Subcutaneous abdominal adipose tissue (tissue), 5 donors: ENCODE data around the gene CCN5.

Experiments used
- H3K27ac ChIP-seq: one replicate; pipeline ENCODE4 v1.7.0; 2013; ENCODE audit warnings: low read depth, mild to moderate bottlenecking, inconsistent platforms, low read length, moderate library complexity
- H3K27me3 ChIP-seq, 5 donors: one replicate each; pipeline ENCODE4 v1.7.0; 2013; ENCODE audit warnings: low read length in 5 of 5, inconsistent platforms in 1 of 5; ENCODE audit not compliant: control insufficient read depth in 5 of 5, insufficient read depth in 4 of 5
- H3K36me3 ChIP-seq, 5 donors: one replicate each; pipeline ENCODE4 v1.7.0; 2013; ENCODE audit warnings: low read length in 5 of 5; ENCODE audit not compliant: control insufficient read depth in 5 of 5, insufficient read depth in 5 of 5
- H3K4me1 ChIP-seq, 5 donors: one replicate each; pipeline ENCODE4 v1.7.0; 2013; ENCODE audit warnings: low read length in 5 of 5, mild to moderate bottlenecking in 3 of 5, moderate library complexity in 1 of 5; ENCODE audit not compliant: control insufficient read depth in 5 of 5, insufficient read depth in 5 of 5
- H3K4me3 ChIP-seq, 5 donors: one replicate each; pipeline ENCODE4 v1.7.0; 2013; ENCODE audit warnings: low read length in 5 of 5, low read depth in 1 of 5
- H3K9ac ChIP-seq, 5 donors: one replicate each; pipeline ENCODE4 v1.7.0; 2013; ENCODE audit warnings: low read length in 5 of 5, mild to moderate bottlenecking in 4 of 5, moderate library complexity in 3 of 5
- H3K9me3 ChIP-seq, 5 donors: one replicate each; pipeline ENCODE4 v1.7.0; 2013; ENCODE audit warnings: low read length in 5 of 5; ENCODE audit not compliant: control insufficient read depth in 5 of 5
- donor health status: healthy.
- donor health status: healthy.
- donor health status: healthy.
- donor health status: healthy.
- donor health status: healthy.

Gene CCN5

DNA sequence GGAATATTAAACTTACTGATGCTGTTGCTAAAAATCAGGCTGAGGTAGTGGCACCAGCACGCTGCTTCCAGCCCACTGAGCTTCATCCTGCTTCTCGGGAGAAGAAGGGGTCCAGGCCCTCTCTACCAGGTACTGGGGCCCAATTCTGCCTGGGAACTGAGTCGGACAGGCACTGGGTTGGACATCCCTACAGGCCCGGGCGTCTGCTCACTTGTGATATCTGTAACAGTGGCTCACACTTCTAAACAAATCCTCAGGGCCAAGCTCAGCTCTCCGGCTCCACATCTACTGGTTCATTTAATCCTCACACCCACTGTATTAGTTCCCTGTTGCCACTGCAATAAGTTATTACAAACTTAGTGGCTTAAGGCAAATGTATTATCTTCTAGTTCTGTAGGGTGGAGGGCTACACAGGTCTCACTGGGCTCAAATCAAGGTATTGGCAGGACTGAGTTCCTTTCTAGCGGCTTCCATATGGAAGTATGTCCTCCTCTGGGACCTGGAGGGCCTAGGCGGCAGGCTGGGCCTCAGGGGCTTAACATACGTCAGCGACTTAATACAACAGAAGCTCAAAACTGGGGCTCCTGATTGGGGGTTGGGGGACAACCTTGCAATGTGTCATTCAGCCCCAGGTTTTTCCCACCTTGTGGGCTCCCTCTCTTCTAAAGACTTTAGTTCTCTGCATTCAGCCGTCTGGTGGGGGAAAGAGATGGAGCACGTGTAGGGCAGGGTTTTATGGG lies 28.9 kb downstream of the CCN5 start:
- peaks cover 0 to 9% (median 0%) of the 10 kb centered on the region in 5 donors for H3K27me3 ChIP-seq
- H3K9ac ChIP-seq = no peak overlapping the region
- no peak overlapping the region for H3K4me3 ChIP-seq
- no peaks in the 10 kb centered on the region for H3K36me3 ChIP-seq
- peaks cover 4 to 58% (median 50%) of the 10 kb centered on the region in 5 donors for H3K4me1 ChIP-seq
- no peaks in the 10 kb centered on the region for H3K9me3 ChIP-seq
- H3K27ac ChIP-seq = no peak overlapping the region

DNA sequence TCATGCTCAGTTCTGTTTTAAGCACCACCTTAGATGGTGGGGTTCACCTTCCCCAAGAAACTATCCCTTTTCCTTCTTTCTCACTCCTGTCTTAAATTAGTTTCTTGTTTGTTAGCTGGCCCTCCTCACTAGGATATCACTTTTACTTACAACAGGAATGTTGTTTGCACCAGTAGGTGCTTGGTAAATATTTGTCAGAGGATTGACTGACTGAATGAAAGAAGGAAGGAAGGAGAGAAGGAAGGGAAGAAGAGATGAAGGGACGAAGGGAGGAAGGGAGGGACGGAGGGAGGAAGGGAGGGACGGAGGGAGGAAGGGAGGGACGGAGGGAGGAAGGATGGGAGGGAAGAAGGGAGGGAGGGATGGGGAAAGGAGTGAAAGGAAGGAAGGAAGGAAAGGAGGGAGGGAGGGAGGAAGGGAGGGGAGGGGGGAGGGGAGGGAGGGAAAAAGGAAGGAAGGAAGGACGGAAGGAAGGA lies 30.0 kb downstream of the CCN5 start:
- Histone ChIP-seq H3K4me1 (peaks cover 3 to 50% (median 43%) of the 10 kb centered on the region in 5 donors), H3K9me3 (no peaks in the 10 kb centered on the region), H3K27me3 (peaks cover 0 to 20% (median 4%) of the 10 kb centered on the region in 5 donors), H3K4me3 (peak overlapping the region in 3 of 5 donors; percentile 59 to 66 (median 65)), H3K36me3 (no peaks in the 10 kb centered on the region), H3K27ac (no peak overlapping the region), H3K9ac (peak overlapping the region in 1 of 5 donors; percentile 3)

DNA sequence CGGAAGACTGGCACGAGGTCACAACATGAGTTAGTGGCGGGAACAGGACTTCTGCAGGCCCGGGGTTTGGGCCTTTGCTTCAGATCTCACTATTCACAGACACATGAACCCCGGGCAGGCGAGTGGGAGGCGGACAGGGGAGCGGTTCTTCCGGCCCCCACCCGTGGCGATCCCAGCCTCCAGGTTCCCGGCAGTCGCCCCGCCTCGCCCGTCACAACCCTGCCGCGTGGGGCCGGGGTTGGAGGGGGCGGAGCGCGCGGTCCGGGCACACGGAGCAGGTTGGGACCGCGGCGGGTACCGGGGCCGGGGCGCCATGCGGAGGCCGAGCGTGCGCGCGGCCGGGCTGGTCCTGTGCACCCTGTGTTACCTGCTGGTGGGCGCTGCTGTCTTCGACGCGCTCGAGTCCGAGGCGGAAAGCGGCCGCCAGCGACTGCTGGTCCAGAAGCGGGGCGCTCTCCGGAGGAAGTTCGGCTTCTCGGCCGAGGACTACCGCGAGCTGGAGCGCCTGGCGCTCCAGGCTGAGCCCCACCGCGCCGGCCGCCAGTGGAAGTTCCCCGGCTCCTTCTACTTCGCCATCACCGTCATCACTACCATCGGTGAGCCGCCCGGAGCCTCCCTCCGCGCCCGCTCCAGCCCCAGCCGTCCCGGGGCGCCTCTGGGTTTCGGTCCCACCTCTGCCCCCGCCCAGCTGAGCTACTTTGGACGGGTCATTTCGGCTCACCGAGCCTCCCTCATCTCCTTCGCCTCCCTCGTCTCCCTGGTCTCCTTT lies 30.6 kb downstream of the CCN5 start, which contains the start of gene KCNK15:
Gene KCNK15 (plus strand): TSS at position 268 of the 769 bp plus-strand sequence. CDS start 46 bp downstream, at position 314.
- Histone ChIP-seq H3K27ac (no peak within 1 kb of the TSS), H3K36me3 (no peaks in the 10 kb centered on the region), H3K27me3 (peaks cover 0 to 23% (median 9%) of the 10 kb centered on the region in 5 donors), H3K9ac (peak within 1 kb of the TSS; percentile 3 to 76 (median 59)), H3K9me3 (no peaks in the 10 kb centered on the region), H3K4me3 (peak within 1 kb of the TSS; percentile 56 to 68 (median 65)), H3K4me1 (peaks cover 3 to 50% (median 45%) of the 10 kb centered on the region in 5 donors)

DNA sequence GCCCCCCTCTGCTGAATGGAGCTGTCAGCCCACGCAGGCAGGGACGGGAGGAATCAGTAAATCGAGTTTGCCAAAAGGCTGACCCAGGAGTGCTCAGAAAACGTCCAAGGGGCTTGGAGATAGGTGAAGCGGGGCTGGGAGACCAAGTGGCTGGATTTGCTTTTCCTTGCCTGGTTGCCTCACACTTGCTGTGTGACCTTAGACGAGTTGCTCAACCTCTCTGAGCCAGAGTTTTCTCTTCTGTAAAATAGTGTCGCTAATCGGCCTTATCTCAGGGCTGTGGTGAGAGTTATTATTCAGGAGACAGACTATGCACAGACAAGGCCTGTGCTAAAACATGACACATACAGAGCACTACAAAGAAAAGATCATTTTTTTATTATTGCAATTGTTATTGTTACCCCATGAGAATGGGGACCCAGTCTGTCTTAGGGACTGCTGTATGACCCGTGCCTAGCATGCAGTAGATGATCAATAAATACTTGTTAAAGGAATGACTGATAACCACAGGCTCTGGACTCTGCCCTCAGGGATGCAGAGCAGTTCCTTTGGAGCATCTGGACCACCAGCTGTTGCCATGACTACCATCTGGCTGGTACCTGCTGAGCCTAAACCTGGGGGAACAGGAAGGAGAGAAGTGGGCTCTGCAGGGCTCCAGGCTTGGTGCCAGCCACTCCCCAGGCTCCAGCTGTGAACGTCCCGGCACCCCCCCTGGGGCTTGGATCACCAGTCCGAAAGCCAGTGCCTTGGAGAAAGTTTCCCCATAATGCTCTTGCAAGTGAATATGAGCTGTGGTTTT lies 31.4 kb downstream of the CCN5 start:
- peak overlapping the region in 4 of 5 donors; percentile 26 to 76 (median 61) for H3K9ac ChIP-seq
- H3K27me3 ChIP-seq = peaks cover 0 to 29% (median 17%) of the 10 kb centered on the region in 5 donors
- no peak overlapping the region for H3K27ac ChIP-seq
- H3K36me3 ChIP-seq = no peaks in the 10 kb centered on the region
- H3K9me3 ChIP-seq = no peaks in the 10 kb centered on the region
- peak overlapping the region; percentile 56 to 68 (median 65) for H3K4me3 ChIP-seq
- peaks cover 3 to 45% (median 42%) of the 10 kb centered on the region in 5 donors for H3K4me1 ChIP-seq

DNA sequence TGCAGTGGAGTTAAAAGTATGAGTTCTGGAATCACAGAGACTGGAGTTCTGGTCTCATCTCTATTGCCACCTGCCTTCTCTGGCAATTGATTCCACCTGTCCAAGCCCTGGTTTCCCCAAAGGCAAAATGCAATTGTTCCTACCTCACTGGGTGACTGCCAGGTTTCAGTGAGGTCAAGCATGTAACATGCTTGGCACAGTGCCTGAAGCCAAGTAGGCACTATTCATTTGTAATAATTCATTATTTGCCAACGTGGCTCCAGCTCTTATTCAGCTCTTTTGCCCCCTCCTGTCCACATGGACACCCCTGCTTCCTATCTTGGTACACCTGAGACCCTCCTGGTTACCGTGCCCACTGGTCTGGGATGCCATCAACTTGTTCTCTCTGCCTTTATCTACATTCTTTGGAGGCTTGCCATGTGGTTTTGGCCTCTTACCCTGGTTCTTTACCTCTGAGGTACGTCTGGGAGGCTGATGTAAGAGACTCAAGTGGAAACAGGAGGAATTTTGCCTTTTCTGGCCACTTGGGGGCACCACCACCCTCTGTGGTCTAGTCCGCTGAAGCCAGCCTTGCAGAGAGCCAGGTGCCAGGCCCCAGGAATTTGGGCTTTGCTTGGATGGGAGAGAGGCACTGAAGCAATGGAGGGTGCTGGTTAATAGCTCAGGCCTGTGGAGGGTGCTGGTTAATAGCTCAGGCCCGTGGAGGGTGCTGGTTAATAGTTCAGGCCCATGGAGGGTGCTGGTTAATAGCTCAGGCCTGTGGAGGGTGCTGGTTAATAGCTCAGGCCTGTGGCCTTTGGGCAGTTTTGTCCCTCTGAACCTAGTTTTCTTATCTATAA lies 32.2 kb downstream of the CCN5 start:
- Histone ChIP-seq H3K27ac (no peak overlapping the region), H3K36me3 (no peaks in the 10 kb centered on the region), H3K27me3 (peaks cover 0 to 34% (median 24%) of the 10 kb centered on the region in 5 donors), H3K9me3 (no peaks in the 10 kb centered on the region), H3K4me1 (peaks cover 3 to 38% (median 37%) of the 10 kb centered on the region in 5 donors), H3K4me3 (peak overlapping the region in 1 of 5 donors; percentile 8), H3K9ac (no peak overlapping the region)

DNA sequence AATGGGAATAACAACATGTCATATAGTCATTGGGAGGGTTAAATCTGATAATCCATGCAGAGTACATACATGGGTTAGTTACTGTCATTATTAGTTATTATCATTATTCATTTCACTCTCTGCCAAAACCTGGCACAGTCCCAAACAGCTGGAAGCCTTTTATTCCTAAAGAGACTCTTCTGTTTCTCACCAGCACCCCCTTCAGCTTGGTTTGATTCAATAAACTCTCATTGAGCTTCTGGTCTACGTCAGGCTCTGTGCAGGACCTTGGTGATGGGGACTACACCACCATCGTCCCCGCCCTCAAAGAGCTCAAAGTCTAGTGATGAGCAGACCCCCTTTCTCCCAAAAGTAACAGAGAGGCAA lies 32.8 kb downstream of the CCN5 start:
- no peaks in the 10 kb centered on the region for H3K9me3 ChIP-seq
- no peak overlapping the region for H3K27ac ChIP-seq
- no peaks in the 10 kb centered on the region for H3K36me3 ChIP-seq
- no peak overlapping the region for H3K9ac ChIP-seq
- peaks cover 3 to 38% (median 36%) of the 10 kb centered on the region in 5 donors for H3K4me1 ChIP-seq
- H3K4me3 ChIP-seq = no peak overlapping the region
- H3K27me3 ChIP-seq = peaks cover 5 to 34% (median 24%) of the 10 kb centered on the region in 5 donors

DNA sequence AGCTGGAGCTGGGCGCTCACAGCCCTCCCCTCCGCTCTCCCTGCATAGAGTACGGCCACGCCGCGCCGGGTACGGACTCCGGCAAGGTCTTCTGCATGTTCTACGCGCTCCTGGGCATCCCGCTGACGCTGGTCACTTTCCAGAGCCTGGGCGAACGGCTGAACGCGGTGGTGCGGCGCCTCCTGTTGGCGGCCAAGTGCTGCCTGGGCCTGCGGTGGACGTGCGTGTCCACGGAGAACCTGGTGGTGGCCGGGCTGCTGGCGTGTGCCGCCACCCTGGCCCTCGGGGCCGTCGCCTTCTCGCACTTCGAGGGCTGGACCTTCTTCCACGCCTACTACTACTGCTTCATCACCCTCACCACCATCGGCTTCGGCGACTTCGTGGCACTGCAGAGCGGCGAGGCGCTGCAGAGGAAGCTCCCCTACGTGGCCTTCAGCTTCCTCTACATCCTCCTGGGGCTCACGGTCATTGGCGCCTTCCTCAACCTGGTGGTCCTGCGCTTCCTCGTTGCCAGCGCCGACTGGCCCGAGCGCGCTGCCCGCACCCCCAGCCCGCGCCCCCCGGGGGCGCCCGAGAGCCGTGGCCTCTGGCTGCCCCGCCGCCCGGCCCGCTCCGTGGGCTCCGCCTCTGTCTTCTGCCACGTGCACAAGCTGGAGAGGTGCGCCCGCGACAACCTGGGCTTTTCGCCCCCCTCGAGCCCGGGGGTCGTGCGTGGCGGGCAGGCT lies 35.1 kb downstream of the CCN5 start:
- no peak overlapping the region for H3K27ac ChIP-seq
- no peak overlapping the region for H3K9ac ChIP-seq
- H3K4me1 ChIP-seq = peaks cover 3 to 38% (median 36%) of the 10 kb centered on the region in 5 donors
- H3K9me3 ChIP-seq = no peaks in the 10 kb centered on the region
- peaks cover 7 to 39% (median 30%) of the 10 kb centered on the region in 5 donors for H3K27me3 ChIP-seq
- H3K36me3 ChIP-seq = no peaks in the 10 kb centered on the region
- peak overlapping the region in 3 of 5 donors; percentile 35 to 54 (median 38) for H3K4me3 ChIP-seq

DNA sequence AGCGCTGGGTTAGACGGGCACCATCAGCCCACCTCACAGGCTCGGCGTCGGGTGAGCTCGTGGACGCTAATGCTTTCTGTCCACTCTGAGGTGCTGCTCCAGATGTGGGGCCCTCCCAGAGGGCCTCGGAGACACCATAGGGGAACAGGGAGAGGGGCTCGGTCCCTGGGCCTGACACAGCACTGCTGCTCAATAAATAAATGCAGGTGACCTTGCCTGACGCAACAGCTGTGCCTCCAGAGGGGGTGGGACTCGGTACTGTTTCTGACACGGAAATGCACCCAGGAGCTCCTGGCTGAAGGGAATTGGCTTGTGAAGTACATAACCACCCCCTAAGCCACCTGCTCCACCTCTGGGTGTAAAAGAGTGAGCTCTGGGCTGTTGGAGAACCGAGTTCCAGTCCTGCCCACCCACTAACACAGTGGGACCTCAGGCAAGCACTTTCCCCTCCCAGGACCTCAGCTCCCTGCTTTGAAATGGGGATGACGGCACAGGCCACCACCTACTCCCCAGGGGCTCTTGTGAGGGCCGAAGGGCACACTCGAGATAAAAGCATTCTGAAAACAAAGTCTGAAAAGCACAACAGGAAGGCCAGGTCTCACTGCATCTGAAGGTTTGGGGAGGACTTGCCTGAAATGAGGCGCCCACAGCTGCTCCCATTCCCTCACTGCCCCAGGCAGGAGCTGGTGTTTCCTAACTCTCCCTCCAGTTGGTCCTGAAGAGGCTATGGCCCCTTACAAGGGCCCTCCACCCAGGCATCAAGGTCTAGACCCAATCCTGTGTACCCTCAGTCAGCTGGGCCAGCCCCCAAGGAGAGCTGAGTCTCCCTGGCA lies 37.1 kb downstream of the CCN5 start:
- Histone ChIP-seq H3K27me3 (peaks cover 7 to 46% (median 30%) of the 10 kb centered on the region in 5 donors), H3K9ac (no peak overlapping the region), H3K27ac (no peak overlapping the region), H3K4me1 (peaks cover under 1 to 22% (median 16%) of the 10 kb centered on the region in 5 donors), H3K36me3 (no peaks in the 10 kb centered on the region), H3K9me3 (no peaks in the 10 kb centered on the region), H3K4me3 (no peak overlapping the region)
